ENCODE measurements around the gene CRX. TPM values are rescaled to one million over a fixed set of nuclear protein-coding genes. Genes with fewer than 3 reads are reported as not detected.
A peak's percentile ranks its signal among the peaks of the same experiment; 100 is the strongest.
"Not testable (repeated sequence)": the region's sequence is repeated elsewhere in the genome, so short reads cannot be mapped to it uniquely, and the experiment has no call there.

CRX gene
- total RNA-seq, 1 donor = not detected

- Histone ChIP-seq H3K4me2 (ENCODE audit: insufficient read depth, low read length) (no peak overlapping the region), H3K36me3 (ENCODE audit: insufficient read depth, low read length) (peaks cover 46% of the 10 kb centered on the region), H3K27me3 (ENCODE audit: insufficient read depth, low read length) (no peaks in the 10 kb centered on the region), H3K9me3 (ENCODE audit: low read depth, low read length) (no peaks in the 10 kb centered on the region), H3K4me3 (ENCODE audit: insufficient read depth, low read length) (no peak overlapping the region), H4K20me1 (ENCODE audit: insufficient read depth, low read length) (peaks cover 27% of the 10 kb centered on the region), H2AFZ (ENCODE audit: low read length) (no peak overlapping the region), H3K79me2 (ENCODE audit: insufficient read depth, low read length) (peaks cover 37% of the 10 kb centered on the region), H3K27ac (ENCODE audit: low read depth, low read length) (no peak overlapping the region), H3K4me1 (ENCODE audit: insufficient read depth, low read length) (peaks cover 14% of the 10 kb centered on the region)
- peak; percentile 48 for DNase-seq (ENCODE audit: insufficient read length, low spot score, missing footprints)
- TF ChIP-seq, protein P1, sequence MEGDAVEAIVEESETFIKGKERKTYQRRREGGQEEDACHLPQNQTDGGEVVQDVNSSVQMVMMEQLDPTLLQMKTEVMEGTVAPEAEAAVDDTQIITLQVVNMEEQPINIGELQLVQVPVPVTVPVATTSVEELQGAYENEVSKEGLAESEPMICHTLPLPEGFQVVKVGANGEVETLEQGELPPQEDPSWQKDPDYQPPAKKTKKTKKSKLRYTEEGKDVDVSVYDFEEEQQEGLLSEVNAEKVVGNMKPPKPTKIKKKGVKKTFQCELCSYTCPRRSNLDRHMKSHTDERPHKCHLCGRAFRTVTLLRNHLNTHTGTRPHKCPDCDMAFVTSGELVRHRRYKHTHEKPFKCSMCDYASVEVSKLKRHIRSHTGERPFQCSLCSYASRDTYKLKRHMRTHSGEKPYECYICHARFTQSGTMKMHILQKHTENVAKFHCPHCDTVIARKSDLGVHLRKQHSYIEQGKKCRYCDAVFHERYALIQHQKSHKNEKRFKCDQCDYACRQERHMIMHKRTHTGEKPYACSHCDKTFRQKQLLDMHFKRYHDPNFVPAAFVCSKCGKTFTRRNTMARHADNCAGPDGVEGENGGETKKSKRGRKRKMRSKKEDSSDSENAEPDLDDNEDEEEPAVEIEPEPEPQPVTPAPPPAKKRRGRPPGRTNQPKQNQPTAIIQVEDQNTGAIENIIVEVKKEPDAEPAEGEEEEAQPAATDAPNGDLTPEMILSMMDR (IDR thresholded peaks at IDR 0.05; ENCODE audit: extremely low read depth, low read depth, low read length) = no peak
Measured at GRCh38 chr19:47781590-47782262, 40.0 kb upstream of the CRX start.

DNA sequence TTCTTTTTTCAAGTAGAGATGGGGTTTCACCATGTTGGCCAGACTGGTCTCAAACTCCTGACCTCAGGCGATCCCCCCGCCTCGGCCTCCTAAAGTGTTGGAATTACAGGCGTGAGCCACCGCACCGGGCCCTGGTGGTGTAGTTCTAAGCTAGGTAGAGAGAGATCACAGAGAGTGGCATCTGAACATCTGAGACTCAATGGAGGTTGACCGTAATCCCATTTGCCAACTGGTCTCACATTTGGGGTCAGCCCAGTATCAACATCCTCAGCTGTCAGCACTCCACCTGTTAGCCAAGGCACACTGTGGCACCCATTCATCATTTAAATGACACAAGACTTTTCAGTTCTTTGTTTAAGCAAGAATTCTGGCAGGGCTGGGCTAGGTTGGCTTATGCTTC lies 35.2 kb upstream of the CRX start:
- H4K20me1 ChIP-seq (ENCODE audit: insufficient read depth, low read length) = peaks cover 7% of the 10 kb centered on the region
- no peaks in the 10 kb centered on the region for H3K27me3 ChIP-seq (ENCODE audit: insufficient read depth, low read length)
- H2AFZ ChIP-seq (ENCODE audit: low read length) = no peak overlapping the region
- H3K4me2 ChIP-seq (ENCODE audit: insufficient read depth, low read length) = no peak overlapping the region
- H3K4me3 ChIP-seq (ENCODE audit: insufficient read depth, low read length) = no peak overlapping the region
- H3K9me3 ChIP-seq (ENCODE audit: low read depth, low read length) = no peaks in the 10 kb centered on the region
- peaks cover under 1% of the 10 kb centered on the region for H3K79me2 ChIP-seq (ENCODE audit: insufficient read depth, low read length)
- no peak for DNase-seq (ENCODE audit: insufficient read length, low spot score, missing footprints)
- H3K4me1 ChIP-seq (ENCODE audit: insufficient read depth, low read length) = no peaks in the 10 kb centered on the region
- TF ChIP-seq, protein P1 (IDR thresholded peaks at IDR 0.05; ENCODE audit: extremely low read depth, low read depth, low read length) = no peak
- no peak overlapping the region for H3K27ac ChIP-seq (ENCODE audit: low read depth, low read length)
- peaks cover 37% of the 10 kb centered on the region for H3K36me3 ChIP-seq (ENCODE audit: insufficient read depth, low read length)

GRCh38 chr19:47787307-47787706 lies 34.4 kb upstream of the CRX start:
- not testable (repeated sequence) for H3K27ac ChIP-seq (ENCODE audit: low read depth, low read length); H3K4me2 ChIP-seq (ENCODE audit: insufficient read depth, low read length); H2AFZ ChIP-seq (ENCODE audit: low read length); H3K4me1 ChIP-seq (ENCODE audit: insufficient read depth, low read length); H3K27me3 ChIP-seq (ENCODE audit: insufficient read depth, low read length); DNase-seq (ENCODE audit: insufficient read length, low spot score, missing footprints); H3K4me3 ChIP-seq (ENCODE audit: insufficient read depth, low read length); H4K20me1 ChIP-seq (ENCODE audit: insufficient read depth, low read length); H3K79me2 ChIP-seq (ENCODE audit: insufficient read depth, low read length); H3K9me3 ChIP-seq (ENCODE audit: low read depth, low read length)
- peaks cover 30% of the 10 kb centered on the region for H3K36me3 ChIP-seq (ENCODE audit: insufficient read depth, low read length)

DNA sequence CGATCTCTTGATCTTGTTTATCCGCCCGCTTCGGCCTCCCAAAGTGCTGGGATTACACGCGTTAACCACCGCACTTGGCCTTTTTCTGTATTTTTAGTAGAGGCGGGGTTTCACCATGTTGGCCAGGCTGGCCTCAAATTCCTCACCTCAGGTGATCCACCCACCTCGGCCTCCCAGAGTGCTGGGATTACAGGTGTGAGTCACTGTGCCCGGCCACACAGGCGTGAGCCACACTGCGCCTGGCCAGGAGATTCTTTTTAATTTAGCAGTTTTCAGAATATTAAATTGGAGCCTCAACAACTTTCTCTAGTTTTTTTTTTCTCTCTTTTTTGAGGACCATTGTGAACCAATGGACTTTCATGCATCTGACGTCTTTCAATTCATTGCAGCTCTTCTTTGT lies 31.9 kb upstream of the CRX start:
- H3K36me3 ChIP-seq (ENCODE audit: insufficient read depth, low read length); H3K4me2 ChIP-seq (ENCODE audit: insufficient read depth, low read length); H3K4me3 ChIP-seq (ENCODE audit: insufficient read depth, low read length); H3K9me3 ChIP-seq (ENCODE audit: low read depth, low read length); H3K27ac ChIP-seq (ENCODE audit: low read depth, low read length); H3K4me1 ChIP-seq (ENCODE audit: insufficient read depth, low read length); H4K20me1 ChIP-seq (ENCODE audit: insufficient read depth, low read length); DNase-seq (ENCODE audit: insufficient read length, low spot score, missing footprints); H3K79me2 ChIP-seq (ENCODE audit: insufficient read depth, low read length); H2AFZ ChIP-seq (ENCODE audit: low read length); H3K27me3 ChIP-seq (ENCODE audit: insufficient read depth, low read length): not testable (repeated sequence)

DNA sequence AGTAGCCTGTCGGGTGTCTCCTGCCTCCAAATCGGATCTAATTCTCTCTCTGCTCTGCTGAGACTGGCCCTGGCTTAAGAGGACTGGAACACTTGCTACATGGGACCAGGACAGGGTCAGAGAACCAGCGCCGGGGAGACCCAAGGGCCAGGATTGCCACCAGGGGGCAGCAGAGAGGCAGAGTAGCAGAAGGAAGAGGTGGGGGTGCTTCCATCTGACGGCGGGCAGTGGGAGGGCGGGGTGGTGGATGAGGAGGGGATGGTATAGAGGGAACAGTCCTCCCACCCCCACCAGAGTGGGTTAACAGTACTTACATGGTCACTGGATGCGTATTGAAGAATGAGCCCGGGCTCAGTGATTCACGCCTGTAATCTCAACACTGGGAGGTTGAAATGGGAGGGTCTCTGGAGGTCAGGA lies 31.3 kb upstream of the CRX start:
- no peak overlapping the region for H3K4me3 ChIP-seq (ENCODE audit: insufficient read depth, low read length)
- DNase-seq (ENCODE audit: insufficient read length, low spot score, missing footprints) = peak; percentile 92
- H3K4me2 ChIP-seq (ENCODE audit: insufficient read depth, low read length) = no peak overlapping the region
- H3K27me3 ChIP-seq (ENCODE audit: insufficient read depth, low read length) = no peaks in the 10 kb centered on the region
- H4K20me1 ChIP-seq (ENCODE audit: insufficient read depth, low read length) = no peaks in the 10 kb centered on the region
- H2AFZ ChIP-seq (ENCODE audit: low read length) = no peak overlapping the region
- no peaks in the 10 kb centered on the region for H3K4me1 ChIP-seq (ENCODE audit: insufficient read depth, low read length)
- peaks cover 4% of the 10 kb centered on the region for H3K36me3 ChIP-seq (ENCODE audit: insufficient read depth, low read length)
- no peaks in the 10 kb centered on the region for H3K9me3 ChIP-seq (ENCODE audit: low read depth, low read length)
- TF ChIP-seq, protein P1 (IDR thresholded peaks at IDR 0.05; ENCODE audit: extremely low read depth, low read depth, low read length) = peak; percentile 88
- H3K79me2 ChIP-seq (ENCODE audit: insufficient read depth, low read length) = no peaks in the 10 kb centered on the region
- H3K27ac ChIP-seq (ENCODE audit: low read depth, low read length) = no peak overlapping the region
